ENCODE measurements around the gene MYL6. TPM values are rescaled to one million over a fixed set of nuclear protein-coding genes. Genes with fewer than 3 reads are reported as not detected.
A peak's percentile ranks its signal among the peaks of the same experiment; 100 is the strongest.

Gene MYL6
- total and polyA plus RNA-seq, 9 of the 15 experiments (the other 6 are each of a cell fraction or from before 2014, with no cell fraction given) = 557 to 1,664 (median 958) TPM

- no peak for TF ChIP-seq ZKSCAN1 (IDR thresholded peaks at IDR 0.05; ENCODE audit: low read depth, low read length)
- no peak for TF ChIP-seq GABPB2 (CRISPR knock-in tag; conservative IDR thresholded peaks at IDR 0.05)
- TF ChIP-seq HNRNPLL (IDR thresholded peaks at IDR 0.05; ENCODE audit: low read depth, low read length, poor library complexity, severe bottlenecking) = no peak
- TF ChIP-seq MEIS2 (IDR thresholded peaks at IDR 0.05; ENCODE audit: partially characterized antibody) = no peak
- no peak for TF ChIP-seq ZNF586 (CRISPR knock-in tag; conservative IDR thresholded peaks at IDR 0.05)
- no peak for TF ChIP-seq CBFB (CRISPR knock-in tag; IDR thresholded peaks at IDR 0.05)
- no peak for TF ChIP-seq CGGBP1 (CRISPR knock-in tag; IDR thresholded peaks at IDR 0.05)
- TF ChIP-seq CHD7 (IDR thresholded peaks at IDR 0.05; ENCODE audit: low read depth, low read length) = no peak
- no peak for TF ChIP-seq POLR3G (IDR thresholded peaks at IDR 0.05; ENCODE audit: extremely low read depth, insufficient read length, insufficient replicate concordance)
- no peak for TF ChIP-seq BRF2 (IDR thresholded peaks at IDR 0.05; ENCODE audit: borderline replicate concordance, insufficient read depth, insufficient read length)
- peak; percentile 84 for TF ChIP-seq CXXC5 (CRISPR knock-in tag; IDR thresholded peaks at IDR 0.05)
- no peak for TF ChIP-seq DLX4 (CRISPR knock-in tag; IDR thresholded peaks at IDR 0.05)
- TF ChIP-seq YBX1 (IDR thresholded peaks at IDR 0.05) = no peak
These were observed 5.9 kb upstream of the MYL6 start, which contains the start of gene MYL6B (continued) for GRCh38 chr12:56152132-56152755.

Measured in K562 (cell line).